Measurements from ENCODE around the gene ARHGEF33.

ARHGEF33 gene

DNA sequence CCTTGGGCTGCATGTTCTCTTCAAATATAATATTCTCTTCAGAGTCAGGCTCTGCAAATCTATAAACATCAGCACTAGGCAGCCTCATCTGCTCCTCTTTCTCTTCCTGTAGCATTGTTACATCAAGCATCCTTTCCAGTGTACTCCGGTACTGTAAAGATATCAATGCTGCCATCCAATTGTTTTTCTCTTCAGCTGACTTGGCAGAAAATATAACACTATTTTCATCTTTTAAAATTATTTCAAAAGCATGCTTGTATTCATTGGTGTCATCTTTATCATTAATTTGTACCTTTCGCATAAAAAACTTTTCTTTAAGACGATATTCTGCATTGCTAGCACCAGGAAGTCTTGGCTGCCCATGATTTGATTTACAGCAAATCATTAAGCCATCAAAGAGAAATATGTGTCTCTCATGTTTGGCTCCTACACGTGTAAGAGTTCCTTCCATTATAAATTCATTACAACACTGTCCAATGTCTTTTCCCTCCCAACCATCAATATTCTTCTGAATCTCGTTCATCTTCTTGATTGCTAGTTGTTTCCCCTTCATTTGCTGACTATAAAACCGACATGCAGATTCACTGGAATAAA is 133.1 kb downstream of the ARHGEF33 start:
- DNase-seq = no peak

DNA sequence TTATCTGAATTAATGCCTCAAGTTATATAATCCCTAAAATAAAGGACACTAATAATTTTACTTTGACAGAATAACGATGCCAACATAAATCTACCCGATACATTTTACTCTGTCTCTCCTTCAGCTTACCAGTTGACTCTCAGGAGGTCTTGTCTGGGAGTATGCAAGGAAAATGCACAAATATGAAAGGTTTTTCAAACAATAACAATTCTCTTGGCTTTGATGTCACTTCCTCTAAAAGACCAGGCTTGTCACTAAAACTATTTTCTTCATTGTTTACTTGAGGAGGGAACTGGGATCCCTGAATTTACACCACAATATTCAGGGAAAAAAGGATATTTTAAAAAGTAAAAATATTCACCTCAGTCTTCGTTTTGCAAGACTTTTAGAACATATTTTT is 134.0 kb downstream of the ARHGEF33 start:
- no peak for DNase-seq

DNA sequence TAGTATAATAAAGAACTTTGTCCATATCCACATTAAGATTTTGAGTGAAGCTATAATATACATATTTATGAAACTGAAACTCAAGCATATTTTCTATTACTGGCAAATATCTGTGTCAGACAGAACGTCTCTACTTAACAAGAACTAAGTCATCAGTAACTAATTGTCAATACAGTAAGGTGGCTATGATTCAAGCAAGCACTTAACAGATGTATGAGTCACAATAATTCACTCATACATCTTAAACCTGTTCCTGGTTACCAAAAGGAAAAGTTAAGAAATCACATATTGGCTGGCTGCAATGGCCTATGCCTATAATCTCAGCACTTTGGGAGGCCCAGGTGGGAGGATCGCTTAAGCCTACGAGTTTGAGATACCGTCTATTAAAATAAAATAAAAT is 135.2 kb downstream of the ARHGEF33 start:
- no peak for DNase-seq
